Medulla oblongata (tissue), 1 donor: ENCODE data around the gene ZCCHC7.
"Not testable (repeated sequence)": the region's sequence is repeated elsewhere in the genome, so short reads cannot be mapped to it uniquely, and the experiment has no call there.

Source experiments
- DNase-seq: peaks from one replicate; pipeline ENCODE4 v3.0.0-alpha.2; 2015; ENCODE audit errors: extremely low spot score

The ZCCHC7 gene

DNA sequence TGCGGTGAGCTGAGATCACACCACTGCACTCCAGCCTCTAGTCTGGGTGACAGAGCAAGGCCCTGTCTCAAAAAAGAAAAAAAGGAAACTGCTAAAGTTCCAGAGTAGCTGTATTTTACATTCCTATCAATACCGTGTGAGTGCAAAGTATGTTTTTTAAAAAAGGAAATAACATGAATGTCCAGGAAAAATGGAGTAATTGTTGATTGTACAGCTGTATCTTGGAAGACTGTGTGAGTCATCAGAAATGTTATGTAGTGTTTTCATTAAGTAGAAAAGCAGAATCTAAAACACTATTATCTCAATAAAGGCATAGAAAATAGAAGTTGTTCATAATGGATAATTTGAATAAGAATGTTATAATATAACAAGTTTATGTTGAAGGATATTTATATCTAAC lies 53.9 kb downstream of the ZCCHC7 start:
- DNase-seq, result no peak

DNA sequence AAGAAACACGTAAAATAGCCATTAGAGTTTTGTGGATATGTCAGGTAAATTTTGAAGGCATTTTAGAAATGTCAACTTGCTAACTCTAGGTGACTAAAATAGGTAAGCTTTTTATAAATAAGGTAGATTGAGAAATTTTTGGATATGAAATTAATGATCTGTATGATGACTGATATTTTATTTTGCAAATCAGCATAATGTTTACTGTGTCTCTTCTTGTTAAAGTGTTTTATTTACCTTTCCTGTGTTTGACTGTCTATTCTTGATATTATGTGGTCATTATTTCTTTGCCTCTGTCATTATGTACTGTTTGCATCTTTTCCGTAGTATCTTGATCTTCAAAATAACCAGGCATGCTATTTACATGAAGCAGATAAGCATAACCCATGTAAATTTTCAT lies 58.4 kb downstream of the ZCCHC7 start:
- DNase-seq, result no peak

DNA sequence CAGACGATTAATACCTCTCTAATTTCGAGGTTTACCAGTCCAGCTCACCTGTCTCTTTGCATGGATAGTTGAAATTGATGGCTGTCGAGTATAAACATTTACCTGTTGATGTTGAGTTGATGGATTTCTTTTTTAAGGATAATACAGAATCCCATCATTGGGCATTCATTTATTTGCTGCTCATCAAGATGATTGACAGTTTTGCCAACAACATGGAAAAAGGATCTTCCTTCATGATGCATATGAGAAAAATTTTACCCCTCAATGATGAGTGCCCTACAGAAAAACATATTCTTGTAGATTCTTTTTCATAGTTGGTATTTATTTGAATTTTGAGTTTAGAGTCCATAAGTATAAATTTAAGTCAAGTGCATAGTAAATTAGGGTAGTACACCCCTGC lies 59.2 kb downstream of the ZCCHC7 start:
- DNase-seq, result no peak

DNA sequence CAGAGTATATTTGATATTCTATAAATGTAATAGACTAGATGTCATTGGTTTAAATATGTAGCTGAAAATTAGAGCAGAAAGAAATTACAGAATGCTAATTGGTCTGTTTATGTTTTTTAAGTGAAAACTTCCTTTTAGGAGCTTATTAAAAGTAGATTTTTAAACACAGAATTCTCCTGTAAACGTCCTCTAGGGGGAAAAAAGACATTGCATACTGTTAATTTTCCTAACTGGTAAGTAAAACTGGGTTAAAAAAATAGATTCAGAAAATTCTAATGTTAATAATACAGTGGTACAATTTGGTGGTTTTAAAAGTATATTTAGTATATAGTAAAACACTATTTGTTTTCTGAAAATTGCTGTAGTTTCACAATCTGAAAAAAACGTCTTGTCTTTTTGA lies 59.8 kb downstream of the ZCCHC7 start:
- no peak for DNase-seq

DNA sequence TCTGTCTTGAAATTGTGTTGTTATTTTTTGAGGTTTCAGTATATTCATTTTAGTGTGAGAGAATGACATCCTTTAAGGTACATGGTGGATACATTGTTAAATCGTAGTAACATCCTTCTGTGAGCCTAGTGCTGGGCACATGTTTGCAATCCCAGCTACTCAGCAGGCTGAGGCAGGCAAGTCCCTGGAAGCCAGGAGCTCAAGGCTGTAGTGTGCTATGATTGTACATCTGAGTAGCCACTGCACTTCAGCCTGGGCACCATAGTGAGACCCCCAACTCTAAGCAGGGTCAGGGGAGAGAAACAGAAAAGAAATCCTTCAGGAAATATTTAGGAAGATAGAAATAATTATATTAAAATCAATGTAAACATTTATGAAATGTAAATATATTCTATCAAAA lies 62.3 kb downstream of the ZCCHC7 start:
- no peak for DNase-seq

DNA sequence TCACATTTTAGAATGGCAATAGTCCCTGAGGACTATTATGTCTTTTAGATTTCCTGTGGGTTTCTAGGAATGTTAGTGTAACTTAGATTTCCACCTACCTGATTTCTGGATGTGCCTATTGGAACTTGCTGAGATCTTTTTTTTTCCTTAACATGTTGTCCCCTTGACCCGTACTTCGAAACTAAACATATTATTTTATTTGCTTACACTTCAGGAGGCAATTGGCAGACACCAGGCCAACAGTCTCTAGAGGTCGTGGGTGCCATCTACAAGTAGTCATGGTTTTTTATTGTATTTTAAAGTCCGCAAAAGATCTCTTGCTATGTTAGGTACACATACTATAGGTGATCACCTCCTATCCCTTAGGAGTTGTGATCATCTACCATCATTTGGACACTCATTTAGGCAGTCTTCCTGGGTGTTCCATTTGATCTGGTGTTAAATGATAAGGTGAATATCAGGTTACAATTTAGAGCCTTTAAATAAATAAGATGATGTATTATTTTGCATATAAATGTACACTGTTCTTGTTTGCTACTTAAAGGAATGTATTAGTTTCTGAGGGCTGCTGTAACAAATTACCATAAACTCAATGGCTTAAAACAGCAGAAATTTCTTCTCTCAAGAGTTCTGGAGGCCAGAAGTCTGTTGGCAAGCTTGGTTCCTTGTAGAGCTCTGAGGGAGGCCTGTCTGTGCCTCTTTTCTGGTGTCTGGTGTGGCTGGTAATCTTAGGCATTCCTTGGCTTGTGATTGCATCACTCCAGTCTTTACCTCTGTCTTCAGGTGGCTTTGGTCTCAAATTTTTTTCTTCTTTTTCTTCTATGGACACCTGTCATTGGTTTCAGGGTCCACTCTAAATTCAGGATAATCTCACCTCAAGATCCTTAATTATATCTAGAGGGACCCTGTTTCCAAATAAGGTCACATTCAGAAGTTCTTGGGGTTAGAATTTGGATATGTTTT lies 64.8 kb downstream of the ZCCHC7 start:
- no peak for DNase-seq

DNA sequence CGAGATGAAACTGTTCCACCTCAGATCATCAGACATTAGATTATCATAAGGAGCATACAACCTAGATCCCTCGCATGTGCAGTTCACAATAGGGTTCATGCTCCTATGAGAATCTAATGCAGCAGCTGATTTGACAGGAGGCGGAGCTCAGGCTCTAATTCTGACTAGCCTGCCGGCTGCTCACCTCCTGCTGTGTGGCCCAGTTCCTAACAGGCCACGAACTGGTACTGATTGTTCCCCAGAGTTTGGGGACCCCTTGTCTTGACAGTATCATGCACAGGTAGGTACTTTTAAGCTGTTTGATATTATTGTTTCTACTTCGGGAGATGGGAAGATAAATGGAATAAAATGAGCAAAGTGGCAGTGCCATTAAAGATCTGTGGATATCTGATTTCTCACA lies 66.9 kb downstream of the ZCCHC7 start:
- DNase-seq, result no peak

DNA sequence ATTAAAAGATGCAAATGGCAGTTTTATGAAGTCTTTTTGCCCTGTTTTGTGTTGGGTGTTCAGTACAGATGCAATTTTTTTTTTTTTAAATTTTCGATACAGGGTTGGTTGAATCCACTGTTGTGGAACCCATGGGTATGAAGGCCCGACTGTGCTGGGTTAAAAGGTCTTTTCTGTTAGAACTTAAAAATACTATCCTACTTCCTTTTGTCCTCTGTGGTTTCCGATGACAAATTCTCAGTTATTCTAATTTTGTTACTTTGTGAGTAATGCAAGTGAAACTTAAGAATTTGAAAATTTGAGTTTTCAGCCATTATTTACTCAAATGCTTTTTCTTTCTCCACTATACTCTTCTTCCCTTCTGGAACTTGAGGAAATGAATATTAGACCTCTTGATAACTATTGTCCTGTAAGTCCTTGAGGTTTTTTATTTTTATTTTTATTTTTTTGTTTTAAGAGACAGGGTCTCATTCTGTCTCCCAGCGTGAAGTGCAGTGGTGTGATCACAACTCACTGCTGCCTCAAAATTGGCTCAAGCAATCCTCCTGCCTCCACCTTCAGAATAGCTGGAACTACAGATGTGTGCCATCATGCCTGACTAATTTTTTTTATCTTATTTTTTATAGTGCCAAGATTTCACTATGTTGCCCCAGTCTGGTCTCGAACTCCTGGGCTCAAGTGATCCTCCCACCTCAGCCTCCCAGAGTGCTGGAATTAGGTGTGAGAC lies 67.5 kb downstream of the ZCCHC7 start:
- no peak for DNase-seq

- not testable (repeated sequence) for DNase-seq
These were observed 70.4 kb downstream of the ZCCHC7 start for GRCh38 chr9:37190739-37191138.

DNA sequence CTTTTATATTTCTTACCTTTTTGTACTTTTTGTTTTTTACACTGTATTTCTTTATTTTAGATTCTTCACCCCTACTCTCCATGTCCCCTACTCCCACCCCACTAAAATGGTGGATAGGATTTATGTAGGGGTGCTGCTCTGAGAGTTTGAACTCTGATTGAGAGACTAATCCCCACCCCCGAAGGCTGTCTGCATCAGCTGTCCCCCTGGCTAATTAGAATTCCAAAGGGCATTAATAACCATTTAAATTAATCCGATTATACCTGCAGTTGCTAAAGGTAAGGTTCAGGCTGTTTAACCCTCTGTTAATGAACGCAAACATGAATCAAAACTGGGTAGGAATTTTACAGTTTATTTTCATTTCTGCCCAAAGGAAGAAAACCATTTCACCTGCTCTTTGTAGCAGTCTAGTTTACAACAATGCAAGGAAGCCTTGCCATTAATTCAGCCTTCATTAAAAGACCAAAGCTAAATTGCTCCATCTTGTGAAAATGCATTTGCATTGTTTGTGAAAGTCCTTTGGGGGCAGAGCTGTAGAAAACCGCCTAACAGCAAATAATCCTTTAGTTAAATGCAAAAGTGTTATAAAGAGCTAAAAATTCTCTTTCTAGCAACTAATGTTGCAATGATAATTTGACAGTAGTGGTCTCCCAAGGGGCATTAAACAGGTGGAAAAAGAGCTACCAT lies 71.2 kb downstream of the ZCCHC7 start:
- DNase-seq, result no peak

DNA sequence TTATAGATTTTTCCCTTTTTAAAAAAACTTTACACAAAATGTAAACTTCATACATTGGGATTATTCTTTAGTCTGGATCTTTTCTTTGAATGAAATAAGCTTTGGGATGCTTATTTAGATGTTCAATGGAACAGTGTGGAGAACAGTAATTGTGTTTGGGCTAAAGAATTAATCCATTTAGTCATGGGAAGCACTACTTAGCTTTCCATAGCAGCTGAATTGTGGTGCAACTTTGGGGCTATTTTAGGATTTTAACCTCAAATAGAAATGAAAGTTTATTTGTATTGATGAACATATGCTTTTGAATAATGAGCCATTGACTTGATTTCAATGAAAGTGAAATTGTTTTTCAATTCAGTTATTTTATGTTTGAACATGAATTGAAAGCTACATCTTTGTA lies 72.4 kb downstream of the ZCCHC7 start:
- no peak for DNase-seq

DNA sequence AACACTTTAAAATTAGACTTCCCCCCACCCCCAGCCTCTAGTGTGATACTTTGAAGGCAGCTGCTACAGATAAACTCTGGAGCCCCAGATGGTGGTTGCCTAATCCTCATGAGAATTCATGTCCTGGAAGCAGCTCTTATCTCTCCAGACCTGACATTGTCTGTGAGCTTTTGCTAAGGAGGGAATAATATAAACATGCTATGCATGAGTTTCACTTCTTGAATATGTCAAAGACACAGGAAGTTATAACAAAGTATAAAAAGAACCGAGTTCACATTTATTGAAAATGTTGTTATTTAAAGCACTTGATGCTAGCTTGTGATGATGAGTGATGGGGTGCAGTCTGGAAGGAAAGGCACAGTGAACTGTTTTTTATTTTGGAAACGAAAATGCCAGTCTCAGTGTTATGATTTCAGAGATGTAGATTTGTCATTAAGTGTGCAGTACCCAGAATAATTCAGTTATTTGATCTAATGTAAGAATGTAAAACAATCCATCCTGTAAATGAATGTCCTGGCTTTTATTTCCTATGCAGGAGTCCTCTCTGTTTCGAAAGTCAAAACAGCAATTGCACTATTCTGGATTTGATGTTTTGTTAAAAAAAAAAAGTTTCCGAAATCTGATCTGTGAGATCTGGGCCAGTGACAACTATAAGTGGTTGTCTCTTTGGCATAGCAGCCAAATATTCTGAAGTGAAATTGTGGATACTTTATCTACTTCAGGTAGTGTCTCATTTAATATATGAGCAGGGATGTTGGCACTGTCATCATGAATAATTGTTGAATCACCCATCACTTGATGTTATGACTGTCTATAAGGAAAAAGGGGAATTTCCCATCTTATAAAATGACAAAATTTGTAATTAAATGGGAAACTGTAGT lies 77.0 kb downstream of the ZCCHC7 start:
- DNase-seq, result no peak

DNA sequence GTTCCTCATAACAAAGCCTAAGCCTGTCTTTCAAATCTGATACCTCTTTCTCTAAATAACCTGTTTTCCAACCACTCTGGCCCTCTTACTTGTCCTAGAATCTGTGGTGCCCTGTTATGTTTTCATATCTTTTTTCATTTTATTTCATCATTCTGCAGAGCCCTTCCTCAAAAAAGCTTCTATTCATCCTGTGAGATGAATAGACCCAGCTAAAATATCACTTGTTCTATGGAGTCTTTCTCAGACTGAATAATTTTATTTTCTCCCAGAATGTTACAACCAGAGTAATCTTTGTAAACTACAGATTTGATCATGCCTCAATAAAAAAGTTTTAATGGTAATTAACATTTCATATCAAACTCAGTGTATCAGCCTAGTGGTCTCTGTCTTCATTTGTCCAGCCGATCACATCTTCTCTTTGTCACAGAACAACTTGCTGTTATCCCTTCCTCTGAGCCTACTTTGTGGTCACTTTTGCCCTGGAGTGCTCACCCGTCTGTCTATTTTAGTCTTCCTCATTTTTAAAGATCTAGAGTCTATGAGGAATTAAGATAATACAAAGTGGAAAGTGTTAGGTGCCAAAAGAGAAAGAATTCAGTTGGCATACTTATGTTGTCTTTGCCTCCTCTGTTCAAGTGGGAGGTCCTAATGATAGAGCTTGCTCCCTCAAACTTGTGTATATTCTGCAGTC lies 77.8 kb downstream of the ZCCHC7 start:
- no peak for DNase-seq

GRCh38 chr9:37198831-37199230 lies 78.5 kb downstream of the ZCCHC7 start:
- DNase-seq, result no peak

DNA sequence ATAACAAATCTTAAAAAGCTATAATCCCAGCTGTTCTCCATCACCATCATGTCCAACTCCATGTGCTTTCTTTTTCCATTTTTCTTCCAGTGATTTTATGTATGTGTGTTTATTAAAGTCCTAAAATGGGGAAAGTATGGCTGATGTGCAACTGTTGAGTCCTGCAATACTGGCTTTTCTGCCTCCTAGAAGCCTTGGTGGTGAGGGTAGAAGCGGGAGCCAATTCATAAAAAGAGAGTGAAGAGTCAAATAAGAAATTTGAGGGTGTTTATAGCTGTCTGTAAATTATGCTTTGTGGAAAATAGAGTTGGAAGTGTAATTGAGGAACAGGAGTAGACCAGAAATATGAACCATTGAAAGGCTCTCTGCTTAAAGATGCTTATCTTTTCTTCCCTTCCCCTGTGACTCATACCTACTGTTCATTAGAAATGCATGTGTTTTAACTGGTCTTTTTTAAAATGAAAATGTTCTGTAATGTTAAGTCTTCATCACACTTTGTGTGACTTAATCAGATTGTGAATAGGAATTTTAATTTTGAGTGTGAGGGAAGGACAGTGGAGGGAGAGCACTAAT lies 80.1 kb downstream of the ZCCHC7 start:
- no peak for DNase-seq

- no peak for DNase-seq
These were observed 81.2 kb downstream of the ZCCHC7 start for GRCh38 chr9:37201581-37201980.

- no peak for DNase-seq
These were observed 81.7 kb downstream of the ZCCHC7 start for GRCh38 chr9:37202091-37202490.

DNA sequence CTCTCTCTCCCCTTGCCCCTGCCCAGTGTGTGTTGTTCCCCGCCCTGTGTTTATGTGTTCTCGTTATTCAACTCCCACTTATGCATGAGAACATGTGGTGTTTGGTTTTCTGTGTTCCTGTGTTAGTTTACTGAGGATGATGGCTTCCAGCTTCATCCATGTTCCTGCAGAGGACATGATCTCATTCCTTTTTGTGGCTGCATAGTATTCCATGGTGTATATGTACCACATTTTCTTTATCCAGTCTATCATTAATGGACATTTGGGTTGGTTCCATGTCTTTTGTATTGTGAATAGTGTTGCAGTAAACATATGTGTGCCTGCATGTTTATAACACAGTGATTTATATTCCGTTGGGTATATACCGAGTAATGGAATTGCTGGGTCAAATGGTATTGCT lies 83.1 kb downstream of the ZCCHC7 start:
- not testable (repeated sequence) for DNase-seq

DNA sequence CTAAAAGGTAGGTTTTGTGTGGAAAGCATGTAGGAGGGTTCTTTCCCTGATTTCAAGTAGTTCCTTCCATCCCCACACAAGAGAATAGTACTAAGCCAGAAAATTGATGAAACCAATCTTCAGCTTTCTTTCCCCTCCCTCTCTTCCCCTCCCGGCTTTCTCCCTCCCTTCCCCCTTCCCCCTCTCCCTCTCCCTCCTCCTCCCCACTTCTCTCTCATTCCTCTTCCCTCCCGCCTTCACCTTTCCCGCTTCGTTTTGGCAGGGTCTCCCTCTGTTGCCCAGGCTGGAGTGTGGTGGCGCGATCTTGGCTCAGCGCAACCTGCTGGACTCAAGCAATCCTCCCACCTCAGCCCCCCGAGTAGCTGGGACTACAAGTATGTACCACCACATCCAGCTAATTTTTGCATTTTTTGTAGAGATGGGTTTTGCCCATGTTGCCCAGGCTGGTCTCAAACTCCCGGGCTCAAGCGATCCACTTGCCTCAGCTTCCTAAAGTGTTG lies 85.8 kb downstream of the ZCCHC7 start:
- no peak for DNase-seq
